ENCODE results near the gene BGN. TPM values are rescaled to one million over a fixed set of nuclear protein-coding genes. Genes with fewer than 3 reads are reported as not detected.

The BGN gene
- total and polyA plus RNA-seq, 10 of the 15 experiments (the other 5 are each of a cell fraction or from before 2014, with no cell fraction given), result 0.06 to 0.18 (median 0.12) TPM; not detected in 7

- H3K9me3 ChIP-seq (replicated peaks; ENCODE audit: control insufficient read depth, insufficient read depth, low read length), result no peaks in the 10 kb centered on the region
- no TSS peak for BruUV-seq (replicated peaks)
- RAD21 ChIA-PET (ENCODE audit: unreplicated experiment), result interaction anchor here (0.8 kb wide), 1 partner anchor 113 kb away, joined by 3 read pairs; no protein-coding TSS in a partner anchor
- 40% methylated on average over 18 of the region's 19 CpGs for WGBS (ENCODE audit: insufficient coverage, insufficient replicate concordance, low lambda C conversion rate, missing lambda C conversion rate)
- CTCF ChIA-PET, result interaction anchor here (0.6 to 1.8 kb wide), 2 partner anchors 50 to 109 kb away, joined by 3 to 4 read pairs; no protein-coding TSS in a partner anchor
- SMC1A ChIA-PET (ENCODE audit: uncharacterized antibody, unreplicated experiment), result no interaction called here
- ATAC-seq (no peak), DNase-seq (ENCODE audit: low read depth, low spot score) (no peak), FAIRE-seq (no peak)
- no peaks in the 10 kb centered on the region for H3K4me1 ChIP-seq (ENCODE audit: control insufficient read depth, insufficient read depth, low read length)
- no peak overlapping the region for H3K4me3 ChIP-seq
- no peaks in the 10 kb centered on the region for H3K36me3 ChIP-seq (ENCODE audit: control insufficient read depth in 2 of 2, insufficient read depth in 2 of 2, low read length in 1 of 2)
- no peaks in the 10 kb centered on the region for H4K20me1 ChIP-seq (ENCODE audit: control insufficient read depth, insufficient read depth)
- H3K9ac ChIP-seq (ENCODE audit: control insufficient read depth, insufficient read depth, low read length), result no peak overlapping the region
- intact Hi-C loops (cut with micrococcal nuclease; ENCODE audit: unreplicated experiment) (loop anchor here (5.0 kb wide), 1 partner anchor 395 kb away; no protein-coding TSS in a partner anchor), in situ Hi-C loops (cut with MboI) (no loop called here)
- 0 out of 6 replicates have a peak, but pooled peaks of 1 of the 3 experiments have one; percentile 11 for TF ChIP-seq CTCF (IDR thresholded peaks at IDR 0.05 in 2 of 3, conservative IDR thresholded peaks at IDR 0.05 in 1 of 3; ENCODE audit: control insufficient read depth in 2 of 3, extremely low read depth in 1 of 3, insufficient read depth in 1 of 3, low read depth in 3 of 3, low read length in 3 of 3)
- no peak for TF ChIP-seq ZNF207 (IDR thresholded peaks at IDR 0.05; ENCODE audit: borderline replicate concordance)
- TF ChIP-seq GATAD2B (conservative IDR thresholded peaks at IDR 0.05; ENCODE audit: low read depth), result no peak
- no peaks in the 10 kb centered on the region for H3K79me2 ChIP-seq (ENCODE audit: control insufficient read depth, insufficient read depth, low read length)
- POLR2A ChIA-PET, result no interaction called here
- no peak overlapping the region for H3K27ac ChIP-seq (ENCODE audit: control insufficient read depth, insufficient read depth)
- no peak overlapping the region for H2AFZ ChIP-seq (ENCODE audit: control insufficient read depth, low read depth, low read length)
- no peaks in the 10 kb centered on the region; a peak in 2 of 4 replicates for H3K27me3 ChIP-seq (replicated peaks in 1 of 2; ENCODE audit: control insufficient read depth in 2 of 2, insufficient read depth in 2 of 2, low read length in 1 of 2)
- no peak overlapping the region for H3K4me2 ChIP-seq (ENCODE audit: control insufficient read depth, insufficient read depth)
Measured at GRCh38 chrX:153557618-153558355, 63.0 kb downstream of the BGN start.

Other genes with a start within 250 kb of the BGN start
Only the 7 nearest of the 13 such genes appear.
- gene PNMA6E, start 93.6 kb upstream of the BGN start, total RNA-seq (2014; rRNA removed), result not detected in 2 replicates
- gene PNMA6E, start 93.6 kb upstream of the BGN start, total RNA-seq (2014; rRNA removed; fragmentation: Illumina TruSeq; extraction: Trizol), result not detected in 2 replicates
- not detected in 2 replicates for gene PNMA6E, start 93.6 kb upstream of the BGN start, total RNA-seq (2021)
- not detected in 2 replicates for gene PNMA6E, start 93.6 kb upstream of the BGN start, polyA plus RNA-seq (2011; rRNA removed)
- not detected in 2 replicates for gene PNMA6E, start 93.6 kb upstream of the BGN start, polyA plus RNA-seq (2014; fragmentation: Illumina TruSeq; extraction: Trizol)
- not detected for gene PNMA6E, start 93.6 kb upstream of the BGN start, polyA plus RNA-seq (2014; fragmentation: Nextera tagmentation; extraction: Ambion mirVana)
- gene PNMA6E, start 93.6 kb upstream of the BGN start, polyA plus RNA-seq (2014; rRNA removed), result not detected in 2 replicates
- not detected for gene PNMA6E, start 93.6 kb upstream of the BGN start, polyA plus RNA-seq (2016; fragmentation: Nextera tagmentation; extraction: Ambion mirVana)
- 0.06 and 0.11 TPM in 2 replicates for gene ZFP92, start 83.5 kb upstream of the BGN start, total RNA-seq (2014; rRNA removed)
- 0.09 and 0.14 TPM in 2 replicates for gene ZFP92, start 83.5 kb upstream of the BGN start, total RNA-seq (2014; rRNA removed; fragmentation: Illumina TruSeq; extraction: Trizol)
- gene ZFP92, start 83.5 kb upstream of the BGN start, total RNA-seq (2021), result 0.13 and 0.31 TPM in 2 replicates
- gene ZFP92, start 83.5 kb upstream of the BGN start, polyA plus RNA-seq (2011; rRNA removed), result 1.4 and 1.6 TPM in 2 replicates
- gene ZFP92, start 83.5 kb upstream of the BGN start, polyA plus RNA-seq (2014; fragmentation: Illumina TruSeq; extraction: Trizol), result 0.16 and 0.27 TPM in 2 replicates
- gene ZFP92, start 83.5 kb upstream of the BGN start, polyA plus RNA-seq (2014; fragmentation: Nextera tagmentation; extraction: Ambion mirVana), result under 1 TPM; 0.02 to 0.03 TPM
- gene ZFP92, start 83.5 kb upstream of the BGN start, polyA plus RNA-seq (2014; rRNA removed), result 0.09 and 0.19 TPM in 2 replicates
- not detected for gene ZFP92, start 83.5 kb upstream of the BGN start, polyA plus RNA-seq (2016; fragmentation: Nextera tagmentation; extraction: Ambion mirVana)
- gene TREX2, start 48.9 kb upstream of the BGN start, total RNA-seq (2014; rRNA removed), result 0.65 and 0.85 TPM in 2 replicates
- 0.23 TPM in 1 of 2 replicates, not detected in the other for gene TREX2, start 48.9 kb upstream of the BGN start, total RNA-seq (2014; rRNA removed; fragmentation: Illumina TruSeq; extraction: Trizol)
- 0.80 and 1.1 TPM in 2 replicates for gene TREX2, start 48.9 kb upstream of the BGN start, total RNA-seq (2021)
- gene TREX2, start 48.9 kb upstream of the BGN start, polyA plus RNA-seq (2011; rRNA removed), result 0.14 TPM in 1 of 2 replicates, not detected in the other
- 0.09 TPM in 1 of 2 replicates, not detected in the other for gene TREX2, start 48.9 kb upstream of the BGN start, polyA plus RNA-seq (2014; fragmentation: Illumina TruSeq; extraction: Trizol)
- gene TREX2, start 48.9 kb upstream of the BGN start, polyA plus RNA-seq (2014; fragmentation: Nextera tagmentation; extraction: Ambion mirVana), result not detected
- 0.84 and 0.97 TPM in 2 replicates for gene TREX2, start 48.9 kb upstream of the BGN start, polyA plus RNA-seq (2014; rRNA removed)
- under 1 TPM; 0.50 to 0.60 TPM for gene TREX2, start 48.9 kb upstream of the BGN start, polyA plus RNA-seq (2016; fragmentation: Nextera tagmentation; extraction: Ambion mirVana)
- gene HAUS7, start 24.4 kb upstream of the BGN start, total RNA-seq (2014; rRNA removed), result 20.5 and 26.2 TPM in 2 replicates
- gene HAUS7, start 24.4 kb upstream of the BGN start, total RNA-seq (2014; rRNA removed; fragmentation: Illumina TruSeq; extraction: Trizol), result 22.1 and 22.7 TPM in 2 replicates
- gene HAUS7, start 24.4 kb upstream of the BGN start, total RNA-seq (2021), result 40.5 and 44.5 TPM in 2 replicates
- gene HAUS7, start 24.4 kb upstream of the BGN start, polyA plus RNA-seq (2011; rRNA removed), result 12.7 and 20.3 TPM in 2 replicates
- 8.0 and 16.6 TPM in 2 replicates for gene HAUS7, start 24.4 kb upstream of the BGN start, polyA plus RNA-seq (2014; fragmentation: Illumina TruSeq; extraction: Trizol)
- gene HAUS7, start 24.4 kb upstream of the BGN start, polyA plus RNA-seq (2014; fragmentation: Nextera tagmentation; extraction: Ambion mirVana), result 10 to 100 TPM in 1 of 2 experiments, 1 to 10 TPM in 1; 6.7 to 15.6 TPM
- 36.5 and 45.2 TPM in 2 replicates for gene HAUS7, start 24.4 kb upstream of the BGN start, polyA plus RNA-seq (2014; rRNA removed)
- gene HAUS7, start 24.4 kb upstream of the BGN start, polyA plus RNA-seq (2016; fragmentation: Nextera tagmentation; extraction: Ambion mirVana), result 10 to 100 TPM; 61.0 to 63.3 TPM
- gene ATP2B3, start 22.7 kb downstream of the BGN start, total RNA-seq (2014; rRNA removed), result not detected in 2 replicates
- gene ATP2B3, start 22.7 kb downstream of the BGN start, total RNA-seq (2014; rRNA removed; fragmentation: Illumina TruSeq; extraction: Trizol), result not detected in 2 replicates
- not detected in 2 replicates for gene ATP2B3, start 22.7 kb downstream of the BGN start, total RNA-seq (2021)
- gene ATP2B3, start 22.7 kb downstream of the BGN start, polyA plus RNA-seq (2011; rRNA removed), result not detected in 2 replicates
- gene ATP2B3, start 22.7 kb downstream of the BGN start, polyA plus RNA-seq (2014; fragmentation: Illumina TruSeq; extraction: Trizol), result not detected in 2 replicates
- gene ATP2B3, start 22.7 kb downstream of the BGN start, polyA plus RNA-seq (2014; fragmentation: Nextera tagmentation; extraction: Ambion mirVana), result not detected
- gene ATP2B3, start 22.7 kb downstream of the BGN start, polyA plus RNA-seq (2014; rRNA removed), result 0.01 TPM in 2 replicates
- gene ATP2B3, start 22.7 kb downstream of the BGN start, polyA plus RNA-seq (2016; fragmentation: Nextera tagmentation; extraction: Ambion mirVana), result not detected
- 32.4 and 36.2 TPM in 2 replicates for gene CCNQ, start 104.2 kb downstream of the BGN start, total RNA-seq (2014; rRNA removed)
- gene CCNQ, start 104.2 kb downstream of the BGN start, total RNA-seq (2014; rRNA removed; fragmentation: Illumina TruSeq; extraction: Trizol), result 12.7 and 14.4 TPM in 2 replicates
- gene CCNQ, start 104.2 kb downstream of the BGN start, total RNA-seq (2021), result 20.5 and 24.8 TPM in 2 replicates
- gene CCNQ, start 104.2 kb downstream of the BGN start, polyA plus RNA-seq (2011; rRNA removed), result 8.4 and 11.9 TPM in 2 replicates
- 13.4 and 15.9 TPM in 2 replicates for gene CCNQ, start 104.2 kb downstream of the BGN start, polyA plus RNA-seq (2014; fragmentation: Illumina TruSeq; extraction: Trizol)
- gene CCNQ, start 104.2 kb downstream of the BGN start, polyA plus RNA-seq (2014; fragmentation: Nextera tagmentation; extraction: Ambion mirVana), result 1 to 10 TPM in 1 of 2 experiments, under 1 TPM in 1; 0.45 to 2.8 TPM
- gene CCNQ, start 104.2 kb downstream of the BGN start, polyA plus RNA-seq (2014; rRNA removed), result 35.7 and 39.8 TPM in 2 replicates
- 10 to 100 TPM; 27.4 to 29.0 TPM for gene CCNQ, start 104.2 kb downstream of the BGN start, polyA plus RNA-seq (2016; fragmentation: Nextera tagmentation; extraction: Ambion mirVana)
- not detected in 2 replicates for gene DUSP9, start 152.2 kb downstream of the BGN start, total RNA-seq (2014; rRNA removed)
- not detected in 2 replicates for gene DUSP9, start 152.2 kb downstream of the BGN start, total RNA-seq (2014; rRNA removed; fragmentation: Illumina TruSeq; extraction: Trizol)
- 0.08 and 0.10 TPM in 2 replicates for gene DUSP9, start 152.2 kb downstream of the BGN start, total RNA-seq (2021)
- not detected in 2 replicates for gene DUSP9, start 152.2 kb downstream of the BGN start, polyA plus RNA-seq (2011; rRNA removed)
- gene DUSP9, start 152.2 kb downstream of the BGN start, polyA plus RNA-seq (2014; fragmentation: Illumina TruSeq; extraction: Trizol), result not detected in 2 replicates
- not detected for gene DUSP9, start 152.2 kb downstream of the BGN start, polyA plus RNA-seq (2014; fragmentation: Nextera tagmentation; extraction: Ambion mirVana)
- gene DUSP9, start 152.2 kb downstream of the BGN start, polyA plus RNA-seq (2014; rRNA removed), result not detected in 2 replicates
- not detected for gene DUSP9, start 152.2 kb downstream of the BGN start, polyA plus RNA-seq (2016; fragmentation: Nextera tagmentation; extraction: Ambion mirVana)

All from GM12878 (cell line).